Liver (tissue), 9 donors: ENCODE results near the gene PSMC3. TPM values are rescaled to one million over a fixed set of nuclear protein-coding genes. Genes with fewer than 3 reads are reported as not detected.

Experiments
- DNase-seq: peaks from one replicate; pipeline ENCODE4 v3.0.0-alpha.2; 2017; ENCODE audit warnings: low spot score
- H3K27ac ChIP-seq, 2 donors: one replicate each; pipeline ENCODE4 v1.7.0; 2013; ENCODE audit warnings: inconsistent platforms in 2 of 2, low read length in 2 of 2, control low read depth in 1 of 2, low read depth in 1 of 2, mild to moderate bottlenecking in 1 of 2
- H3K27me3 ChIP-seq, 4 donors: one replicate each; pipeline versions ENCODE4 v1.6.1 to v1.7.0; 2013; ENCODE audit warnings: low read length in 3 of 4, inconsistent platforms in 1 of 4, mild to moderate bottlenecking in 1 of 4, moderate library complexity in 1 of 4; ENCODE audit not compliant: control insufficient read depth in 4 of 4, insufficient read depth in 4 of 4
- H3K36me3 ChIP-seq, 4 donors: one replicate each; pipeline versions ENCODE4 v1.6.1 to v1.7.0; 2013; ENCODE audit warnings: low read length in 3 of 4, mild to moderate bottlenecking in 3 of 4, low read depth in 1 of 4, moderate library complexity in 1 of 4; ENCODE audit not compliant: control insufficient read depth in 4 of 4, insufficient read depth in 3 of 4
- H3K4me1 ChIP-seq, 4 donors: one replicate each; pipeline versions ENCODE4 v1.6.1 to v1.7.0; 2013; ENCODE audit warnings: low read length in 3 of 4, mild to moderate bottlenecking in 3 of 4, moderate library complexity in 1 of 4; ENCODE audit not compliant: control insufficient read depth in 4 of 4, insufficient read depth in 4 of 4
- H3K4me3 ChIP-seq, 3 donors: one replicate each; pipeline versions ENCODE4 v1.6.1 to v1.7.0; 2013; ENCODE audit warnings: low read length in 3 of 3, control low read depth in 1 of 3, low read depth in 1 of 3, mild to moderate bottlenecking in 1 of 3
- H3K9ac ChIP-seq, 2 donors: one replicate each; pipeline ENCODE4 v1.7.0; 2013; ENCODE audit warnings: low read length in 2 of 2, mild to moderate bottlenecking in 2 of 2, moderate library complexity in 2 of 2, control low read depth in 1 of 2, low read depth in 1 of 2
- H3K9me3 ChIP-seq, 4 donors: one replicate each; pipeline versions ENCODE4 v1.6.1 to v1.7.0; 2013; ENCODE audit warnings: low read length in 3 of 4; ENCODE audit not compliant: control insufficient read depth in 4 of 4
- EGR1 ChIP-seq, 2 donors: IDR thresholded peaks; 2 replicates each; pipeline ENCODE4 v1.6.1; 2016 to 2018; ENCODE audit warnings: antibody characterized with exemption in 2 of 2, low read depth in 2 of 2
- FOXA1 ChIP-seq: IDR thresholded peaks from 2 replicates; pipeline ENCODE4 v1.6.1; 2016; ENCODE audit warnings: antibody characterized with exemption
- FOXA2 ChIP-seq: IDR thresholded peaks from 2 replicates; pipeline ENCODE4 v1.6.1; 2016; ENCODE audit warnings: antibody characterized with exemption
- JUND ChIP-seq, 2 donors: IDR thresholded peaks; 2 replicates each; pipeline ENCODE4 v1.6.1; 2016; ENCODE audit warnings: antibody characterized with exemption in 2 of 2
- NR2F2 ChIP-seq: IDR thresholded peaks from 2 replicates; pipeline ENCODE4 v1.6.1; 2016; ENCODE audit warnings: antibody characterized with exemption
- RAD21 ChIP-seq, 2 donors: IDR thresholded peaks; 2 replicates each; pipeline ENCODE4 v1.6.1; 2016; ENCODE audit warnings: antibody characterized with exemption in 2 of 2, mild to moderate bottlenecking in 2 of 2
- RXRA ChIP-seq, 2 donors: IDR thresholded peaks; 2 replicates each; pipeline ENCODE4 v1.6.1; 2017 to 2018; ENCODE audit warnings: antibody characterized with exemption in 2 of 2, mild to moderate bottlenecking in 1 of 2
- SP1 ChIP-seq: IDR thresholded peaks from 2 replicates; pipeline ENCODE4 v1.6.1; 2018; ENCODE audit warnings: antibody characterized with exemption, mild to moderate bottlenecking
- TAF1 ChIP-seq: conservative IDR thresholded peaks from 2 replicates; pipeline ENCODE4 v1.6.1; 2016; ENCODE audit warnings: antibody characterized with exemption, mild to moderate bottlenecking
- YY1 ChIP-seq: IDR thresholded peaks from 2 replicates; pipeline ENCODE4 v1.6.1; 2016; ENCODE audit warnings: antibody characterized with exemption, mild to moderate bottlenecking
- WGBS: extraction: QIAGEN DNeasy Blood & Tissue Kit; methylation state at CpG from one replicate; pipeline ENCODE4 v1.1.7; 2013; 5-methylcytosine and 5-hydroxymethylcytosine counted together
- polyA plus RNA-seq, 2 donors: library from polyadenylated mRNA; stranded (reverse) in 1 of 2; unstranded in 1 of 2; fragments of 200-250 nt in 1 of 2; fragments of >200 nt in 1 of 2; fragmentation: Nextera tagmentation in 1 of 2; extraction: Ambion mirVana in 1 of 2; gene quantifications; one replicate each; pipeline versions ENCODE4 v1.2.1 to v1.2.3, GENCODE V29; 2013 to 2015
- total RNA-seq, 2 donors: library from RNA; depleted of rRNA; stranded (reverse); fragments of >200 nt; gene quantifications; one replicate each; pipeline ENCODE4 v1.2.3, GENCODE V29; 2014
- TF ChIP-seq, protein P1 (sequence below): fragments of 150-350 bp; IDR thresholded peaks from 2 replicates; pipeline ENCODE4 v1.5.1; 2017; ENCODE audit warnings: improper control_type of control experiment, low read depth, low read length; ENCODE audit not compliant: missing input control
- TF ChIP-seq, protein P2 (sequence below): IDR thresholded peaks from 2 replicates; pipeline ENCODE4 v1.6.1; 2016; ENCODE audit warnings: antibody characterized with exemption
- TF ChIP-seq, protein P3 (sequence below): IDR thresholded peaks from 2 replicates; pipeline ENCODE4 v1.6.1; 2016; ENCODE audit warnings: antibody characterized with exemption
- donor health status: healthy.
- donor health status: healthy.
- donor health status: healthy.
- donor health status: healthy.
- donor health status: healthy.

Gene PSMC3
- total and polyA plus RNA-seq, 4 donors, result 58.0 to 110 (median 103) TPM

DNA sequence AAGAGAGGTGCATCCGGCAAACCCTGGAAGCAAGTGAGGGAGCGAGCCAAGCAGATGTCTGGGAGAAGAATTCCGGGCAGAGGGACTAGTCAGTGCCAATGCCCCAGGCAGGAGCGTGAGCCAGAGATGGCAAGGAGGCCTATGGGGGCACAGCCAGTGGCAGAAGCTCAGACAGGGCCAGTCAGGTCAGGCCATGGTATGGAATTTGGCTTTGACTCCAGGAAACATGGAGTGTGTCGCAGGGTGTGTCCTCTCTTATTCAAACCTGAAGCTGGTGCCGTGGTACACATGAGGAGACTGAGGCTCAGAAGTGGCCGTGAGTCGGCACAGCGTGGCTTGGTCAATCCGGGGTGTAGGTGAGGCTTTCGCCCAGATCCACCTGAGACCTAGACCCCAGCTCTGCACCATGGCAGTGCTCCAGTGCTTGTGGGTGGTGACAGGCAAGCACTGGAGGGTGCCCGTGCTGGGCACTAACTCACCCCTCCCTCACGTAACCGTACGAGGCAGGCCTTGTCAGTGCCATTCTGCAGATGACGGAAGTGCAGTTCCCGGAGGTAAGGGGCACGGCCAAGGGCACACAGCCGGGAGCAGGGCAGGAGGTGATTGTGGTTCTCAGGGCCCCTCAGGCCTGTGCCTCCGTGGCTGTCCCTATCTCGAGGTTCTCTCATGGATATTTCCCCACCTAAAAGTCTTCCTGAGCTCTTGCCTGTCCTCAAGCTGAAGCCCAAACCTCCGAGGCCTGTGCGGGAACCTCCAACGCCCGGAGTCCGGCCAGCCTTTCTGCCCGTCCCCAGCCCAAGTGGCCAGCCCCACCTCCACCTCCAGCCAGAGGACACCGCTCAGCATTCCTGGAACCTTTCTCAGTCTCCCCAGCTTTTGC is 37.3 kb downstream of the PSMC3 start:
- no peak for TF ChIP-seq SP1
- TF ChIP-seq, protein P1, sequence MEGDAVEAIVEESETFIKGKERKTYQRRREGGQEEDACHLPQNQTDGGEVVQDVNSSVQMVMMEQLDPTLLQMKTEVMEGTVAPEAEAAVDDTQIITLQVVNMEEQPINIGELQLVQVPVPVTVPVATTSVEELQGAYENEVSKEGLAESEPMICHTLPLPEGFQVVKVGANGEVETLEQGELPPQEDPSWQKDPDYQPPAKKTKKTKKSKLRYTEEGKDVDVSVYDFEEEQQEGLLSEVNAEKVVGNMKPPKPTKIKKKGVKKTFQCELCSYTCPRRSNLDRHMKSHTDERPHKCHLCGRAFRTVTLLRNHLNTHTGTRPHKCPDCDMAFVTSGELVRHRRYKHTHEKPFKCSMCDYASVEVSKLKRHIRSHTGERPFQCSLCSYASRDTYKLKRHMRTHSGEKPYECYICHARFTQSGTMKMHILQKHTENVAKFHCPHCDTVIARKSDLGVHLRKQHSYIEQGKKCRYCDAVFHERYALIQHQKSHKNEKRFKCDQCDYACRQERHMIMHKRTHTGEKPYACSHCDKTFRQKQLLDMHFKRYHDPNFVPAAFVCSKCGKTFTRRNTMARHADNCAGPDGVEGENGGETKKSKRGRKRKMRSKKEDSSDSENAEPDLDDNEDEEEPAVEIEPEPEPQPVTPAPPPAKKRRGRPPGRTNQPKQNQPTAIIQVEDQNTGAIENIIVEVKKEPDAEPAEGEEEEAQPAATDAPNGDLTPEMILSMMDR, result no peak
- no peak for TF ChIP-seq RAD21 (IDR thresholded peaks at IDR 0.05)
- no peak for TF ChIP-seq TAF1
- TF ChIP-seq, protein P2, sequence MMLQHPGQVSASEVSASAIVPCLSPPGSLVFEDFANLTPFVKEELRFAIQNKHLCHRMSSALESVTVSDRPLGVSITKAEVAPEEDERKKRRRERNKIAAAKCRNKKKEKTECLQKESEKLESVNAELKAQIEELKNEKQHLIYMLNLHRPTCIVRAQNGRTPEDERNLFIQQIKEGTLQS, result no peak
- no peak for TF ChIP-seq NR2F2
- no peak for TF ChIP-seq FOXA1
- TF ChIP-seq YY1, result no peak
- TF ChIP-seq, protein P3, sequence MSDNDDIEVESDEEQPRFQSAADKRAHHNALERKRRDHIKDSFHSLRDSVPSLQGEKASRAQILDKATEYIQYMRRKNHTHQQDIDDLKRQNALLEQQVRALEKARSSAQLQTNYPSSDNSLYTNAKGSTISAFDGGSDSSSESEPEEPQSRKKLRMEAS, result no peak

DNA sequence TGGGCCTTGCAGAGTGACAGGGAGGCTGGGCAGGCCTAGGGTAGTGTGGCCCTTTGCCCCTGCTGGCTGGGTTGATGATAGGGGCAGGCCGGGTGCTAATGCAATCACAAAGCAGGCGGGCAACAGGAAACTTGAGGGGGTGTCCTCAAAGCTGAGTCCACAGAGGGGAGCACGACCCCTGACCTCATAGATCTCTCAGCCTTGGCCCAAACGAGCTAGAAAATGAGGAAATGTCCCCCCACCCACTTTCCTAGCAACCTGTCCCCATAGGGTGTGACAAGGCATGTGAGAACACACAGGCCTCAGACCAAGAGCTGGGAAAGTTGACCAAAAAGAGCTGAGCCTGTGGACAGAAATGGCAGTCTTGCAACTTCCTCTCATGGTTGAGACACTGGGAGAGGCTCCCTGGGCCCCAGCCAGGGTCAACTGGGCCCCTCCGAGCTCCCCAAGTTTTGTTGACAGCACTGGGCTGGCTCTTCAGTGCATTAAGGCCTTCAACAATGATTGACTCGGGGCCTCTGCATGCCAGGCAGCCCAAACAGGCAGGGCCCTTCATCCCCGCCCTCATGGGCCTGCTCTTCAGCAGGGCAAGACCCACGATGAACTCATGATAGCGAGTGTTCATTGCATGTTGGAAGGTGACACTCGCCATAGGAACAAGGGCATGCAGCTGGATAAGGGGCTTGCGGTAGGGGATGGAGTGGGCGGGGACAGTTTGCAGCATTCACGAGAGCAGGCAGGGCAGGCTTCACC is 38.1 kb downstream of the PSMC3 start:
- Histone ChIP-seq H3K36me3 (no peaks in the 10 kb centered on the region), H3K9me3 (no peaks in the 10 kb centered on the region), H3K4me3 (no peak overlapping the region), H3K27ac (peak overlapping the region; percentile 53 to 76), H3K4me1 (peaks cover 0 to 9% (median 0%) of the 10 kb centered on the region in 4 donors), H3K27me3 (no peaks in the 10 kb centered on the region), H3K9ac (no peak overlapping the region)
- WGBS, result 80% methylated on average over 13 of the region's 13 CpGs
- DNase-seq, result no peak
- TF ChIP-seq, protein P2, result no peak
- TF ChIP-seq SP1 (no peak), RXRA (IDR thresholded peaks at IDR 0.05) (peak in 1 of 2 donors; percentile 15), FOXA2 (no peak)

More for the DNA sequence above, 37.3 kb downstream of the PSMC3 start:
- no peak overlapping the region for H3K4me3 ChIP-seq
- peaks cover 0 to 9% (median 0%) of the 10 kb centered on the region in 4 donors for H3K4me1 ChIP-seq
- H3K27ac ChIP-seq, result peak overlapping the region; percentile 53 to 76
- H3K9ac ChIP-seq, result no peak overlapping the region
- no peaks in the 10 kb centered on the region for H3K27me3 ChIP-seq
- DNase-seq, result no peak
- 91% methylated on average over 28 of the region's 28 CpGs for WGBS
- no peaks in the 10 kb centered on the region for H3K36me3 ChIP-seq
- no peaks in the 10 kb centered on the region for H3K9me3 ChIP-seq

DNA sequence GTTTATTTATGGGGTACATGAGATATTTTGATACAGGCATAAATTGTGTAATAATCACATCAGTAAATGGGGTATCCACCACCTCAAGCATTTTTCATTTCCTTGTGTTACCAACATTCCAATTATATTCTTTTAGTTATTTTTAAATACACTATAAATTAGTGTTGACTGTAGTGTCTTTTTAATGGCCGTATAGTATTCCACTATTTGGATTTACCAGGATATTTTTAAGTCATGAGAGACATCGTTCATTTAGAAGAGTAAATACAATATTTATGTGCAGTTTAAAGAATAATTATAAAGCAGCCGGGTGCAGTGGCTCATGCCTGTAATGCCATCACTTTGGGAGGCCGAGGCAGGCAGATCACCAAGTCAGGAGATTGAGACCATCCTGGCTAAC is 41.7 kb downstream of the PSMC3 start:
- no peak for DNase-seq
- 91% methylated on average over 4 of the region's 4 CpGs for WGBS
- no peaks in the 10 kb centered on the region for H3K36me3 ChIP-seq
- H3K9me3 ChIP-seq, result no peaks in the 10 kb centered on the region
- H3K27ac ChIP-seq, result no peak overlapping the region
- peaks cover 0 to 7% (median 2%) of the 10 kb centered on the region in 4 donors for H3K4me1 ChIP-seq
- no peak overlapping the region for H3K9ac ChIP-seq
- no peak overlapping the region for H3K4me3 ChIP-seq
- H3K27me3 ChIP-seq, result no peaks in the 10 kb centered on the region
- TF ChIP-seq JUND (IDR thresholded peaks at IDR 0.05) (no peak), EGR1 (IDR thresholded peaks at IDR 0.05; ENCODE audit: low read depth in 2 of 2) (no peak)
- TF ChIP-seq, protein P2, result no peak
